ENCODE data around the gene TTLL10.

The TTLL10 gene

DNA sequence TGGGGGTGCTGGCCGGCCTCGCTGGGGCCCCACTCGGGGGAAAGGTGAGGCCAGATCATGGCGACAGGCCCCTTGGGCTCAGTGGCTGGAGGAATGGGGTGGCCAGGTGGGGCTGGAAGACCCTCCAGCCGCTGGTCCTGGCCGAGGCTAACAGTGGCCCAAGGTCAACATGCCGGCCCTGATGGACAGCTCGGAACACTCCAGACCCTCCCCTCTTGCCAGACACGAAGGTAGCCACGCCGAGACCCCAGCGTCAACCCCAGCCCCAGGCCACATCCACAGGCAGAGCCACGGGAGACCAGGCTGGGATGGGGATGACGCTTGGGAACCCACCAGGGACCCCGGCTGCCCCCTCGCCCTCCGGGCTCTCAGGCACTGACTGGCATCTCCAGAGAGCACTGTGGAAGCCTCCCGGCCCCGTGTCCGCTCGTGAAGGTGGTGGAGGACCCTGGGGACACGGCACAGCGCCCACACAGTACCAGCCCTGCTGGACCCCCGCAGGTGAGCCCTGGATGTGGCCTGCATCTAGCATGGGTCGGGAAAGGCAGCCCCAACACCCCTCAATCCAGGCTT lies 73.7 kb downstream of the TTLL10 start:
- no peak for DNase-seq (ENCODE audit: low read depth, low spot score)
